Vagina (tissue), 2 donors: ENCODE measurements around the gene CENPB. TPM values are rescaled to one million over a fixed set of nuclear protein-coding genes. Genes with fewer than 3 reads are reported as not detected.

Experiments used
- DNase-seq, 2 donors: peaks; one replicate each; pipeline ENCODE4 v3.0.0-alpha.2; 2017; ENCODE audit errors: extremely low spot score in 2 of 2
- H3K27ac ChIP-seq: fragments of 200-600 bp; sonication (generic); one replicate; pipeline ENCODE4 v1.5.1; 2019
- H3K27me3 ChIP-seq: fragments of 200-600 bp; sonication (generic); one replicate; pipeline ENCODE4 v1.5.1; 2019
- H3K36me3 ChIP-seq, 2 donors: fragments of 200-600 bp; sonication (generic); one replicate each; pipeline ENCODE4 v1.5.1; 2017 to 2019
- H3K4me1 ChIP-seq: fragments of 200-600 bp; sonication (generic); one replicate; pipeline ENCODE4 v1.5.1; 2019
- H3K4me3 ChIP-seq, 2 donors: fragments of 200-600 bp; sonication (generic); 1 replicate in 1 of 2; 2 replicates in 1 of 2; pipeline ENCODE4 v1.5.1; 2016 to 2019
- H3K9me3 ChIP-seq: fragments of 200-600 bp; sonication (generic); one replicate; pipeline ENCODE4 v1.5.1; 2019
- CTCF ChIP-seq, 3 experiments: fragments of 450-650 bp in 2 of 3; fragments of 200-600 bp in 1 of 3; sonication (generic) in 1 of 3; IDR thresholded peaks; one replicate each; pipeline ENCODE4 v1.5.1; 2017 to 2019; ENCODE audit warnings: antibody characterized with exemption in 3 of 3, mild to moderate bottlenecking in 2 of 3, moderate library complexity in 2 of 3
- POLR2A ChIP-seq, 2 donors: fragments of 450-650 bp; IDR thresholded peaks; one replicate each; pipeline ENCODE4 v1.6.1; 2017; ENCODE audit warnings: antibody characterized with exemption in 2 of 2, mild to moderate bottlenecking in 2 of 2, moderate library complexity in 2 of 2
- POLR2AphosphoS5 ChIP-seq, 2 donors: sonication (generic); formaldehyde crosslinking; IDR thresholded peaks; one replicate each; pipeline ENCODE4 v1.9.0; 2017; ENCODE audit warnings: antibody characterized with exemption in 2 of 2, mild to moderate bottlenecking in 2 of 2, low read depth in 1 of 2; ENCODE audit not compliant: insufficient read depth in 1 of 2
- intact Hi-C: fragments of 100-400 bp; cut with DNase I; formaldehyde crosslinking; loops from one replicate; pipeline ENCODE4 v1.15.1; 2023
- total RNA-seq: library from RNA; depleted of rRNA; stranded (reverse); fragments of >200 nt; gene quantifications from one replicate; pipeline ENCODE4 v1.2.3, GENCODE V29; 2016

The CENPB gene
- total RNA-seq, 1 donor from 2014 or later = 62.9 TPM

GRCh38 chr20:3765171-3765882, 21.2 kb downstream of the CENPB start:
- no peak overlapping the region for H3K27ac ChIP-seq
- no peaks in the 10 kb centered on the region for H3K36me3 ChIP-seq
- H3K27me3 ChIP-seq = no peaks in the 10 kb centered on the region
- no peak for DNase-seq
- H3K4me1 ChIP-seq = peaks cover 43% of the 10 kb centered on the region
- intact Hi-C loops = no loop called here
- H3K4me3 ChIP-seq = no peak overlapping the region
- TF ChIP-seq POLR2A (IDR thresholded peaks at IDR 0.05) = no peak
- TF ChIP-seq CTCF (IDR thresholded peaks at IDR 0.05) = no peak
- TF ChIP-seq POLR2AphosphoS5 (IDR thresholded peaks at IDR 0.05; ENCODE audit: insufficient read depth in 1 of 2, low read depth in 1 of 2) = no peak
- no peaks in the 10 kb centered on the region for H3K9me3 ChIP-seq

- no peaks in the 10 kb centered on the region for H3K36me3 ChIP-seq
Measured at GRCh38 chr20:3764659-3765058, 21.9 kb downstream of the CENPB start.

DNA sequence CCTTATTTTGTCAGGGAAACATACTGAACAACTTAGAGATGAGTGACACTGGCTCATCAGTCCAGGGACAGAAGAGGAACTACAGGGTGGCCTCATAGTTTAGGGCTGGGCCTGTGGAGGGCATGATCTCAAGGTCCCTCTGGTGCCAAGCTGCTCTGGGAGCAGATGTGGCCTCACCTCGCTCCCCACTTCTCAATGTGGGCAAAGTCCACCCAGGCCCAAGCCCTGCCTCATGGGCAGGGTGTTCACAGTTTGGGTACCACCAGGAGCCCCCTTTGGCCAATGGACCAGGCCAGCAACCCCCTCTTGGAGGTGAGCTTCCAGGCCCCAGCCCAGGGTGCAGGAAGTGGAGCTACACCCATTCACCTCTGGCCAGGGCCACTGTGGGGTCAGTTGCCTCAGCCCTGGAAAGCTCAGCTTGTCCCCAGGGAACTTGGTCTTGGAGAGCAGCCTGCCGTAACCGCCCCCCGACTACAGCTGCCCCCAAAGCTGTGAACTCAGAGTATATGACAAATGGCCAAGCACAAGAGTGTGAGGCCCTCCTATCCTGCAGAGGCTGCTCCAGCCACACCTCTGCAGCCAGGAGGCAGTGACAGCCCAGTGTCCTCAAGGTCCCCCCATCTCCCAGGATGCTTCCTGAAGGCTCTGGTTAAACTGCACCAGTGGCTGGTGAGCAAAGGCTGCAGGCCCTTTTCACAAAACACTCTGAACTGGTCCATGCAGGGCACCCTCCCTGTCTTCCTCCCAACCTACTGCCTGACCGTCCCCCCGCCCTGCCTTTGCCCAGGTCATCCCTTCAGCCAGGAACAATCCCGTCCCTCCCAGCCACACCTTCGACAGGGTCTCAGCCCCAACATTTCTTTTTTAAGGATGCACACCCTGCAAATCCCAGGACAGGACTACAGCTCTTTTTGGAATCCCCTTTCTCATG, 22.6 kb downstream of the CENPB start:
- H3K36me3 ChIP-seq = no peaks in the 10 kb centered on the region
- no peak for TF ChIP-seq POLR2AphosphoS5 (IDR thresholded peaks at IDR 0.05; ENCODE audit: insufficient read depth in 1 of 2, low read depth in 1 of 2)
- no peak overlapping the region for H3K27ac ChIP-seq
- H3K4me3 ChIP-seq = no peak overlapping the region
- no peaks in the 10 kb centered on the region for H3K9me3 ChIP-seq
- H3K27me3 ChIP-seq = no peaks in the 10 kb centered on the region
- H3K4me1 ChIP-seq = peaks cover 38% of the 10 kb centered on the region
- intact Hi-C loops = no loop called here
- DNase-seq = no peak

More at GRCh38 chr20:3764659-3765058, 21.9 kb downstream of the CENPB start:
- no peak overlapping the region for H3K27ac ChIP-seq
- H3K27me3 ChIP-seq = no peaks in the 10 kb centered on the region
- no peak for DNase-seq
- intact Hi-C loops = no loop called here
- peaks cover 43% of the 10 kb centered on the region for H3K4me1 ChIP-seq
- no peak for TF ChIP-seq POLR2A (IDR thresholded peaks at IDR 0.05)
- TF ChIP-seq POLR2AphosphoS5 (IDR thresholded peaks at IDR 0.05; ENCODE audit: insufficient read depth in 1 of 2, low read depth in 1 of 2) = no peak
- TF ChIP-seq CTCF (IDR thresholded peaks at IDR 0.05) = no peak
- no peak overlapping the region for H3K4me3 ChIP-seq
- no peaks in the 10 kb centered on the region for H3K9me3 ChIP-seq

DNA sequence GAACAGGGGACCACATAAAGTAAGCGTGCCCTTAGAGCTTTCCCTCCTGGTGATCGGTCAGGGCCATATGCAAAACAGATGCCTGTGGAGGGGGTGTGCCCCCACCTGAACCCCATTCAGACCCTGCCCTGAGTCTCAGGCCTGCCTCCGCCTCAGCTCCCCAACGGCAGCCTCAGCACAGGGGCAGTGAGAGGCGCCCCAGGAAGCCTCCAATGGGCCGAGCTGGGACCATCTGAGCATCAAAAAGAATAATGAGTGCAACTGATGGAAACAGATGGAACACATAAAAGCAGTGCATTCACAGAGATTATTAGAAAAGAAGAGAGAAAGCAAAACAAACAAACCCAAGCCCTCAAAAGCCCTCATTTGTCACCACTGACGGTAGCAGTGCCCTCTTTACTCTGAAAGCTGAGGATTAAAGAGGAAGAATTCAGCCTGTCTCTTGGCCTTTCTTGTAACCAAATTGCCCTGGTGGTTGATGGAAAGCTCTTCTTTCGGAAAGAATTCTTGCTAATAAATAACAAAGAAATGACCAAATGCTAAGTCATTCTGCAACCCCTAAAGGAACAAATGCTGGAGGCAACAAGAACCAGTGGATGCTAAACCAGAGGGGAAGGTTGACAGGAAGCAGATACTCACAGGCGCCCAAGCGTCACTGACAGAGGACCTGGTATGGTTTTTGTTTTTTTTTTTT, 25.7 kb downstream of the CENPB start:
- no peaks in the 10 kb centered on the region for H3K9me3 ChIP-seq
- H3K27ac ChIP-seq = no peak overlapping the region
- H3K4me1 ChIP-seq = peaks cover 18% of the 10 kb centered on the region
- no peak for DNase-seq
- H3K27me3 ChIP-seq = no peaks in the 10 kb centered on the region
- intact Hi-C loops = no loop called here
- no peaks in the 10 kb centered on the region for H3K36me3 ChIP-seq
- TF ChIP-seq POLR2A (IDR thresholded peaks at IDR 0.05) (no peak), POLR2AphosphoS5 (IDR thresholded peaks at IDR 0.05; ENCODE audit: insufficient read depth in 1 of 2, low read depth in 1 of 2) (no peak), CTCF (IDR thresholded peaks at IDR 0.05) (no peak)
- no peak overlapping the region for H3K4me3 ChIP-seq

GRCh38 chr20:3759884-3760283, 26.7 kb downstream of the CENPB start:
- Histone ChIP-seq H3K27me3 (no peaks in the 10 kb centered on the region), H3K9me3 (no peaks in the 10 kb centered on the region), H3K4me1 (peaks cover 12% of the 10 kb centered on the region), H3K36me3 (no peaks in the 10 kb centered on the region), H3K4me3 (no peak overlapping the region), H3K27ac (no peak overlapping the region)
- intact Hi-C loops = no loop called here
- DNase-seq = no peak
- TF ChIP-seq POLR2A (IDR thresholded peaks at IDR 0.05) (no peak), CTCF (IDR thresholded peaks at IDR 0.05) (no peak), POLR2AphosphoS5 (IDR thresholded peaks at IDR 0.05; ENCODE audit: insufficient read depth in 1 of 2, low read depth in 1 of 2) (no peak)
